Neuron (in vitro differentiated cells): ENCODE results near the gene USP47.

Experiments used
- H2AFZ ChIP-seq: one replicate; pipeline ENCODE4 v1.6.1; 2013; ENCODE audit warnings: low read depth, mild to moderate bottlenecking, inconsistent platforms, low read length, moderate library complexity
- H3K27me3 ChIP-seq: one replicate; pipeline ENCODE4 v1.6.1; 2013; ENCODE audit warnings: low read length; ENCODE audit not compliant: insufficient read depth
- H3K36me3 ChIP-seq: one replicate; pipeline ENCODE4 v1.6.1; 2013; ENCODE audit warnings: low read length; ENCODE audit not compliant: insufficient read depth
- H3K4me1 ChIP-seq: one replicate; pipeline ENCODE4 v1.6.1; 2013; ENCODE audit warnings: low read length; ENCODE audit not compliant: insufficient read depth
- H3K4me3 ChIP-seq: 2 replicates; pipeline ENCODE4 v1.5.1; 2013; ENCODE audit warnings: mild to moderate bottlenecking, low read length, moderate library complexity
- H3K9me3 ChIP-seq: one replicate; pipeline ENCODE4 v1.6.1; 2013; ENCODE audit warnings: low read length

The USP47 gene

GRCh38 chr11:11968511-11969280 is 126.9 kb downstream of the USP47 start:
- Histone ChIP-seq H3K4me1 (peaks cover 40% of the 10 kb centered on the region), H3K4me3 (no peak overlapping the region), H3K36me3 (peaks cover 2% of the 10 kb centered on the region), H3K27me3 (no peaks in the 10 kb centered on the region), H3K9me3 (no peaks in the 10 kb centered on the region), H2AFZ (no peak overlapping the region)

- Histone ChIP-seq H3K36me3 (no peaks in the 10 kb centered on the region), H3K4me3 (no peak overlapping the region), H2AFZ (no peak overlapping the region), H3K27me3 (no peaks in the 10 kb centered on the region), H3K9me3 (no peaks in the 10 kb centered on the region), H3K4me1 (peaks cover 45% of the 10 kb centered on the region)
Measured at GRCh38 chr11:11969380-11970215, 127.8 kb downstream of the USP47 start.

GRCh38 chr11:11970556-11970955 is 128.8 kb downstream of the USP47 start:
- Histone ChIP-seq H3K36me3 (no peaks in the 10 kb centered on the region), H3K27me3 (no peaks in the 10 kb centered on the region), H3K4me1 (peaks cover 45% of the 10 kb centered on the region), H2AFZ (no peak overlapping the region), H3K4me3 (no peak overlapping the region), H3K9me3 (no peaks in the 10 kb centered on the region)

- Histone ChIP-seq H3K4me1 (peaks cover 45% of the 10 kb centered on the region), H3K9me3 (no peaks in the 10 kb centered on the region), H3K4me3 (no peak overlapping the region), H3K36me3 (no peaks in the 10 kb centered on the region), H3K27me3 (no peaks in the 10 kb centered on the region), H2AFZ (no peak overlapping the region)
Measured at GRCh38 chr11:11971906-11972547, 130.3 kb downstream of the USP47 start.

GRCh38 chr11:11972730-11973341 is 131.1 kb downstream of the USP47 start:
- Histone ChIP-seq H2AFZ (no peak overlapping the region), H3K27me3 (no peaks in the 10 kb centered on the region), H3K4me1 (peaks cover 45% of the 10 kb centered on the region), H3K9me3 (no peaks in the 10 kb centered on the region), H3K4me3 (no peak overlapping the region), H3K36me3 (no peaks in the 10 kb centered on the region)

GRCh38 chr11:11973361-11973800 is 131.6 kb downstream of the USP47 start:
- H3K4me1 ChIP-seq = peaks cover 45% of the 10 kb centered on the region

GRCh38 chr11:11973866-11974265 is 132.1 kb downstream of the USP47 start:
- Histone ChIP-seq H2AFZ (no peak overlapping the region), H3K36me3 (no peaks in the 10 kb centered on the region), H3K9me3 (no peaks in the 10 kb centered on the region), H3K4me3 (no peak overlapping the region), H3K4me1 (peaks cover 45% of the 10 kb centered on the region), H3K27me3 (no peaks in the 10 kb centered on the region)

More at GRCh38 chr11:11973361-11973800, 131.6 kb downstream of the USP47 start:
- Histone ChIP-seq H3K9me3 (no peaks in the 10 kb centered on the region), H3K4me3 (no peak overlapping the region), H3K27me3 (no peaks in the 10 kb centered on the region), H2AFZ (no peak overlapping the region), H3K36me3 (no peaks in the 10 kb centered on the region)

GRCh38 chr11:11975201-11976092 is 133.7 kb downstream of the USP47 start:
- Histone ChIP-seq H3K36me3 (no peaks in the 10 kb centered on the region), H3K9me3 (no peaks in the 10 kb centered on the region), H3K4me1 (peaks cover 53% of the 10 kb centered on the region), H3K27me3 (no peaks in the 10 kb centered on the region), H2AFZ (no peak overlapping the region), H3K4me3 (no peak overlapping the region)

GRCh38 chr11:11976481-11977127 is 134.8 kb downstream of the USP47 start:
- Histone ChIP-seq H3K36me3 (no peaks in the 10 kb centered on the region), H3K4me3 (no peak overlapping the region), H3K9me3 (no peaks in the 10 kb centered on the region), H3K27me3 (no peaks in the 10 kb centered on the region), H2AFZ (no peak overlapping the region), H3K4me1 (peaks cover 45% of the 10 kb centered on the region)

- no peak overlapping the region for H2AFZ ChIP-seq
- H3K27me3 ChIP-seq = no peaks in the 10 kb centered on the region
- no peak overlapping the region for H3K4me3 ChIP-seq
- H3K36me3 ChIP-seq = no peaks in the 10 kb centered on the region
- peaks cover 37% of the 10 kb centered on the region for H3K4me1 ChIP-seq
- H3K9me3 ChIP-seq = no peaks in the 10 kb centered on the region
Measured at GRCh38 chr11:11977206-11977938, 135.6 kb downstream of the USP47 start.

GRCh38 chr11:11978098-11978637 is 136.4 kb downstream of the USP47 start:
- H3K9me3 ChIP-seq = no peaks in the 10 kb centered on the region
- no peak overlapping the region for H3K4me3 ChIP-seq
- peaks cover 29% of the 10 kb centered on the region for H3K4me1 ChIP-seq
- H3K27me3 ChIP-seq = no peaks in the 10 kb centered on the region
- no peak overlapping the region for H2AFZ ChIP-seq
- H3K36me3 ChIP-seq = no peaks in the 10 kb centered on the region
